HepG2 (cell line): ENCODE measurements around the gene DDAH2. TPM values are rescaled to one million over a fixed set of nuclear protein-coding genes. Genes with fewer than 3 reads are reported as not detected.
A peak's percentile ranks its signal among the peaks of the same experiment; 100 is the strongest.

ENCODE experiments used
- ADNP ChIP-seq: sonication (generic); formaldehyde crosslinking; IDR thresholded peaks from 2 replicates; pipeline ENCODE4 v1.4.0; 2020; ENCODE audit warnings: missing genetic modification reagents
- ATRX ChIP-seq: sonication (generic); formaldehyde crosslinking; IDR thresholded peaks from 2 replicates; pipeline ENCODE4 v1.4.0; 2020; ENCODE audit warnings: missing genetic modification reagents, borderline replicate concordance
- GATA4 ChIP-seq: sonication (generic); IDR thresholded peaks from 2 replicates; pipeline ENCODE4 v1.6.1; 2016; ENCODE audit warnings: antibody characterized with exemption, low read depth, borderline replicate concordance
- HDAC6 ChIP-seq: fragments of 200-600 bp; sonication (generic); IDR thresholded peaks from 2 replicates; pipeline ENCODE4 v1.7.0; 2017; ENCODE audit warnings: mild to moderate bottlenecking, antibody characterized with exemption, low read length, low read depth
- HOXA3 ChIP-seq: sonication (generic); formaldehyde crosslinking; IDR thresholded peaks from 2 replicates; pipeline ENCODE4 v1.5.0; 2020; ENCODE audit warnings: missing genetic modification reagents
- KLF9 ChIP-seq: IDR thresholded peaks from 2 replicates; pipeline ENCODE4 v1.6.1; 2016; ENCODE audit warnings: low read depth
- NFE2L1 ChIP-seq: sonication (generic); formaldehyde crosslinking; IDR thresholded peaks from 2 replicates; pipeline ENCODE4 v1.4.0; 2020; ENCODE audit warnings: missing genetic modification reagents, mild to moderate bottlenecking, borderline replicate concordance
- NR2F1 ChIP-seq, 2 experiments: fragments of 450-650 bp in 1 of 2; formaldehyde crosslinking in 1 of 2; IDR thresholded peaks; 2 replicates each; pipeline versions ENCODE4 v1.5.0 to v1.6.1; 2016 to 2020; ENCODE audit warnings: mild to moderate bottlenecking in 1 of 2, missing compliant biosample characterization in 1 of 2, missing genetic modification reagents in 1 of 2, moderate library complexity in 1 of 2
- POLR2A ChIP-seq, 2 experiments: IDR thresholded peaks; 2 replicates each; pipeline ENCODE4 v1.6.1; 2011; ENCODE audit warnings: low read depth in 2 of 2, low read length in 2 of 2, mild to moderate bottlenecking in 1 of 2, moderate library complexity in 1 of 2; ENCODE audit not compliant: insufficient read depth in 1 of 2
- RBFOX2 ChIP-seq: fragments of 200-400 bp; formaldehyde crosslinking; IDR thresholded peaks from 2 replicates; pipeline ENCODE4 v1.6.1; 2017; ENCODE audit warnings: low read depth, mild to moderate bottlenecking, low read length
- SMYD3 ChIP-seq: sonication (generic); formaldehyde crosslinking; IDR thresholded peaks from 2 replicates; pipeline ENCODE4 v1.8.1; 2023; ENCODE audit warnings: mild to moderate bottlenecking, missing genetic modification reagents
- SNAPC5 ChIP-seq: sonication (generic); formaldehyde crosslinking; IDR thresholded peaks from 2 replicates; pipeline ENCODE4 v1.8.1; 2023; ENCODE audit warnings: mild to moderate bottlenecking, missing genetic modification reagents, borderline replicate concordance
- SOX5 ChIP-seq: IDR thresholded peaks from 2 replicates; pipeline ENCODE4 v1.6.1; 2016; ENCODE audit warnings: borderline replicate concordance
- SPEN ChIP-seq: sonication (generic); formaldehyde crosslinking; IDR thresholded peaks from 2 replicates; pipeline ENCODE4 v1.5.1; 2020; ENCODE audit warnings: low read depth, mild to moderate bottlenecking, missing genetic modification reagents
- ZMYM4 ChIP-seq: sonication (generic); formaldehyde crosslinking; IDR thresholded peaks from 2 replicates; pipeline ENCODE4 v1.8.1; 2023; ENCODE audit warnings: mild to moderate bottlenecking, missing genetic modification reagents
- ZNF230 ChIP-seq: sonication (generic); formaldehyde crosslinking; IDR thresholded peaks from 2 replicates; pipeline ENCODE4 v1.4.0; 2020; ENCODE audit warnings: mild to moderate bottlenecking, missing genetic modification reagents
- ZNF24 ChIP-seq: fragments of 450-650 bp; IDR thresholded peaks from 2 replicates; pipeline ENCODE4 v1.6.1; 2017; ENCODE audit warnings: antibody characterized with exemption, mild to moderate bottlenecking
- ZNF274 ChIP-seq: sonication (generic); formaldehyde crosslinking; IDR thresholded peaks from 2 replicates; pipeline ENCODE4 v1.5.1; 2020; ENCODE audit warnings: mild to moderate bottlenecking, missing genetic modification reagents
- ZNF441 ChIP-seq: sonication (generic); formaldehyde crosslinking; IDR thresholded peaks from 2 replicates; pipeline ENCODE4 v1.7.0; 2021; ENCODE audit warnings: missing genetic modification reagents, borderline replicate concordance
- ZNF451 ChIP-seq: sonication (generic); formaldehyde crosslinking; IDR thresholded peaks from 2 replicates; pipeline ENCODE4 v1.5.0; 2020; ENCODE audit warnings: mild to moderate bottlenecking, missing genetic modification reagents
- ZNF572 ChIP-seq: sonication (generic); formaldehyde crosslinking; IDR thresholded peaks from 2 replicates; pipeline ENCODE4 v1.5.1; 2020; ENCODE audit warnings: mild to moderate bottlenecking, missing genetic modification reagents
- ZNF713 ChIP-seq: sonication (generic); formaldehyde crosslinking; IDR thresholded peaks from 2 replicates; pipeline ENCODE4 v1.4.0; 2020; ENCODE audit warnings: mild to moderate bottlenecking, missing genetic modification reagents
- ZNF75D ChIP-seq: sonication (generic); formaldehyde crosslinking; IDR thresholded peaks from 2 replicates; pipeline ENCODE4 v1.8.1; 2023; ENCODE audit warnings: missing genetic modification reagents, mild to moderate bottlenecking, borderline replicate concordance
- ZNF768 ChIP-seq: sonication (generic); formaldehyde crosslinking; IDR thresholded peaks from 2 replicates; pipeline ENCODE4 v1.4.0; 2020; ENCODE audit warnings: missing genetic modification reagents
- ZSCAN25 ChIP-seq: sonication (generic); formaldehyde crosslinking; IDR thresholded peaks from 2 replicates; pipeline ENCODE4 v1.8.0; 2022; ENCODE audit warnings: mild to moderate bottlenecking, missing genetic modification reagents
- polyA plus RNA-seq, 8 experiments: library from polyadenylated mRNA; depleted of rRNA in 3 of 8; stranded (reverse) in 7 of 8; unstranded in 1 of 8; fragments of >200 nt; fragmentation: Illumina TruSeq in 4 of 8; extraction: Trizol in 4 of 8; gene quantifications; 2 replicates each; pipeline versions ENCODE4 v1.2.1 to v1.2.3, GENCODE V29; 2011 to 2016; ENCODE audit warnings: low read depth in 4 of 8, missing spikeins in 1 of 8, mixed read lengths in 1 of 8; ENCODE audit not compliant: insufficient read depth in 1 of 8
- total RNA-seq, 5 experiments: library from RNA; depleted of rRNA; stranded (reverse); fragments of >200 nt; fragmentation: Illumina TruSeq; extraction: Trizol; gene quantifications; 2 replicates each; pipeline ENCODE4 v1.2.3, GENCODE V29; 2016; ENCODE audit warnings: low read depth in 1 of 5
- TF ChIP-seq, protein P1 (sequence below): sonication (generic); formaldehyde crosslinking; IDR thresholded peaks from 2 replicates; pipeline ENCODE4 v1.5.1; 2020; ENCODE audit warnings: missing genetic modification reagents, mild to moderate bottlenecking, borderline replicate concordance
- TF ChIP-seq, protein P2 (sequence below): fragments of 450-650 bp; IDR thresholded peaks from 2 replicates; pipeline ENCODE4 v1.6.1; 2016

DDAH2 gene
- total and polyA plus RNA-seq, 2 of the 13 experiments (the other 11 are each of a cell fraction or from before 2014, with no cell fraction given): 16.4 to 21.1 TPM

DNA sequence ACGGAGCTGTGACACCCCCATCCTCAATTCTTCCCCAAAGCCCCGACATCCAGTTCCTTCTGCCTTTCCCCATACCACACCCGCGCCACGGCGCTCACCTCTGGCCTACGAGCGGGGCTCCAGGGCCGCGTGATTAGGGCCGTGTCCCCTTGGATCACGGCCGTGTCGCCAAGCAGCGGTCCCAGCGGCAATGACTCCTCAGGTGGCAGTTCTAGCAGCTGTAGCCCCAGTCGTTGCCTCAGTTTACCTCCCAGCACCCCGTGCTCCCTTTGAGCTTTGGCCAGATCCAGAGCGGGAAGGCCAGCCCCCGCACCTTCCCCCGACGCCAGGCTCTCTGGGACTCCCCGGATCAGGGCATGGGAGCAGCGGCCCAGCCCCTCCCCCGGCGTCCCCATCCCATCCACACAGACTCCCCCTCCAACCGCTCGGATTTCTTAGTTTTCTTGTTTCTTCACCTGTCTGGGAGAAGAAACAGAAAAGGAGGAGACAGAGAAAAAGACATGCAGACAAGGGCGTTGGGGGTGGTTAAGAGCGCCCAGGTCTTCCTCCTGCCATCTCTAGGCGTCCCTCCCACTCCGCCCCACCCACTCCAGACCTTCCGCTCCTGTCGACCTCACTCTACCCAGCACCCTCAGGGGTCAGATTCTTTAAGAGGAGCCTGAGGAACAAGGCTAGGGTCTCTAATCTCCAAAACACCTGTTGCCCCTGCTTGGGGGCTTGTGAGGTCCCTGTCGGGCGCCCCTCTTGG is at the start of gene DDAH2 (continued):
- TF ChIP-seq ZMYM4 (CRISPR knock-in tag): peak; percentile 0; the same call in 1 of the 2 replicates
- TF ChIP-seq, protein P1, sequence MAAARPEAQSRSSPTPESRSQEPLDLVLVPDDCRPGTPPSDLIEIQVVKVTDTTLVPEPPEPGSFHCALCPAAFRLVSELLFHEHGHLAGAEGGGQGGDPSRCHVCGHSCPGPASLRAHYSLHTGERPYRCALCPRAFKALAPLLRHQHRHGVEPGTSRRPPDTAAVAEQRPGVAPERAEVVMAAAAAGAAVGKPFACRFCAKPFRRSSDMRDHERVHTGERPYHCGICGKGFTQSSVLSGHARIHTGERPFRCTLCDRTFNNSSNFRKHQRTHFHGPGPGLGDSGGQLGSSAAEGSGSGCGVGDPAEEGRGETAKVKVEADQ (CRISPR knock-in tag): no peak
- TF ChIP-seq NR2F1 (CRISPR knock-in tag; IDR thresholded peaks at IDR 0.05): no peak
- TF ChIP-seq HDAC6: no peak
- TF ChIP-seq ADNP (CRISPR knock-in tag): no peak
- TF ChIP-seq ZNF24: no peak
- TF ChIP-seq SPEN (CRISPR knock-in tag): no peak
- TF ChIP-seq ZNF441 (CRISPR knock-in tag): no peak
- no peak for TF ChIP-seq NFE2L1 (CRISPR knock-in tag)
- no peak for TF ChIP-seq ZNF274 (CRISPR knock-in tag)
- TF ChIP-seq ATRX (CRISPR knock-in tag): no peak
- no peak for TF ChIP-seq KLF9 (CRISPR knock-in tag)
- no peak for TF ChIP-seq HOXA3 (CRISPR knock-in tag)
- TF ChIP-seq ZNF75D (CRISPR knock-in tag): 0 out of 2 replicates have a peak, but pooled peaks have one; percentile 50
- TF ChIP-seq SMYD3 (CRISPR knock-in tag): no peak
- peak; percentile 63; the same call in 1 of the 2 replicates for TF ChIP-seq ZNF768 (CRISPR knock-in tag)
- peak; percentile 18; the same call in 1 of the 2 replicates for TF ChIP-seq RBFOX2
- TF ChIP-seq POLR2A (IDR thresholded peaks at IDR 0.05; ENCODE audit: insufficient read depth in 1 of 2, low read depth in 2 of 2, low read length in 2 of 2): no peak
- 0 out of 2 replicates have a peak, but pooled peaks have one; percentile 81 for TF ChIP-seq ZNF572
- no peak for TF ChIP-seq SOX5
- TF ChIP-seq ZSCAN25 (CRISPR knock-in tag): no peak
- 0 out of 2 replicates have a peak, but pooled peaks have one; percentile 3 for TF ChIP-seq ZNF713 (CRISPR knock-in tag)
- no peak for TF ChIP-seq GATA4
- no peak for TF ChIP-seq ZNF230 (CRISPR knock-in tag)
- no peak for TF ChIP-seq SNAPC5
- TF ChIP-seq, protein P2, sequence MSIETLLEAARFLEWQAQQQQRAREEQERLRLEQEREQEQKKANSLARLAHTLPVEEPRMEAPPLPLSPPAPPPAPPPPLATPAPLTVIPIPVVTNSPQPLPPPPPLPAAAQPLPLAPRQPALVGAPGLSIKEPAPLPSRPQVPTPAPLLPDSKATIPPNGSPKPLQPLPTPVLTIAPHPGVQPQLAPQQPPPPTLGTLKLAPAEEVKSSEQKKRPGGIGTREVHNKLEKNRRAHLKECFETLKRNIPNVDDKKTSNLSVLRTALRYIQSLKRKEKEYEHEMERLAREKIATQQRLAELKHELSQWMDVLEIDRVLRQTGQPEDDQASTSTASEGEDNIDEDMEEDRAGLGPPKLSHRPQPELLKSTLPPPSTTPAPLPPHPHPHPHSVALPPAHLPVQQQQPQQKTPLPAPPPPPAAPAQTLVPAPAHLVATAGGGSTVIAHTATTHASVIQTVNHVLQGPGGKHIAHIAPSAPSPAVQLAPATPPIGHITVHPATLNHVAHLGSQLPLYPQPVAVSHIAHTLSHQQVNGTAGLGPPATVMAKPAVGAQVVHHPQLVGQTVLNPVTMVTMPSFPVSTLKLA: no peak
- no peak for TF ChIP-seq ZNF451 (CRISPR knock-in tag)
